Adrenal gland (tissue), 12 donors: ENCODE results near the gene NYNRIN. TPM values are rescaled to one million over a fixed set of nuclear protein-coding genes. Genes with fewer than 3 reads are reported as not detected.

Experiments
- DNase-seq, 7 donors: peaks; one replicate each; pipeline ENCODE4 v3.0.0-alpha.2; 2019 to 2020
- H3K27ac ChIP-seq, 5 donors: fragments of 200-600 bp; sonication (generic) in 4 of 5; 1 replicate in 3 of 5; 2 replicates in 2 of 5; pipeline versions ENCODE4 v1.5.1 to v1.8.0; 2016 to 2020; ENCODE audit warnings: mild to moderate bottlenecking in 1 of 5
- H3K27me3 ChIP-seq: fragments of 200-600 bp; 2 replicates; pipeline ENCODE4 v1.8.0; 2021
- H3K36me3 ChIP-seq, 2 donors: fragments of 200-600 bp; replicated peaks in 1 of 2; 1 replicate in 1 of 2; 2 replicates in 1 of 2; pipeline versions ENCODE4 v1.5.1 to v1.8.0; 2018 to 2022
- H3K4me1 ChIP-seq, 2 donors: fragments of 200-600 bp; replicated peaks in 1 of 2; 1 replicate in 1 of 2; 2 replicates in 1 of 2; pipeline versions ENCODE4 v1.5.1 to v1.8.0; 2018 to 2021
- H3K4me3 ChIP-seq, 4 donors: fragments of 200-600 bp; sonication (generic) in 3 of 4; one replicate each; pipeline ENCODE4 v1.5.1; 2016 to 2018
- H3K9me3 ChIP-seq, 3 donors: fragments of 200-600 bp; sonication (generic) in 1 of 3; replicated peaks in 1 of 3; 1 replicate in 2 of 3; 2 replicates in 1 of 3; pipeline versions ENCODE4 v1.5.1 to v1.8.0; 2016 to 2021
- POLR2A ChIP-seq, 2 donors: fragments of 450-650 bp; IDR thresholded peaks; one replicate each; pipeline ENCODE4 v1.6.1; 2017; ENCODE audit warnings: antibody characterized with exemption in 2 of 2, mild to moderate bottlenecking in 2 of 2, moderate library complexity in 1 of 2
- WGBS, 4 donors: extraction: QIAGEN DNeasy Blood & Tissue Kit in 2 of 4; methylation state at CpG; one replicate each; pipeline versions ENCODE4 v1.1.5 to v1.1.7; 2013 to 2017; 5-methylcytosine and 5-hydroxymethylcytosine counted together
- intact Hi-C, 2 donors: fragments of 100-400 bp; cut with DNase I; formaldehyde crosslinking; loops; one replicate each; pipeline versions ENCODE4 v1.14.1 to v1.15.0; 2022 to 2023
- polyA plus RNA-seq, 3 donors: library from polyadenylated mRNA; stranded (reverse); fragments of 200-250 nt in 2 of 3; fragments of 350-450 nt in 1 of 3; fragmentation: Illumina TruSeq in 1 of 3; extraction: RNeasy Lipid Tissue Mini Kit (QIAGEN cat#74804) in 1 of 3; gene quantifications; one replicate each; pipeline ENCODE4 v1.2.3, GENCODE V29; 2013 to 2014
- total RNA-seq, 9 donors: library from RNA; depleted of rRNA in 4 of 9; stranded (reverse); fragments of >200 nt in 4 of 9; fragments of 120-200 nt in 1 of 9; fragmentation: NEBNext Ultra II Directional in 1 of 9; extraction: Animal tissue kit (Norgen Biotek cat#: 25700) in 1 of 9; gene quantifications; one replicate each; pipeline versions ENCODE4 v1.1.0 to v1.2.4, GENCODE V29; 2013 to 2023
- TF ChIP-seq, protein P1 (sequence below), 6 experiments: fragments of 450-650 bp in 4 of 6; fragments of 200-600 bp in 2 of 6; sonication (generic) in 1 of 6; IDR thresholded peaks; 1 replicate in 5 of 6; 2 replicates in 1 of 6; pipeline versions ENCODE4 v1.5.1 to v1.8.0; 2016 to 2021; ENCODE audit warnings: antibody characterized with exemption in 6 of 6, mild to moderate bottlenecking in 2 of 6, moderate library complexity in 1 of 6
- donor health status: healthy with polysubstance abuse.
- donor health status: Bipolar disorder and iron deficiency.
- donor health status: DM: yes; HTN: yes; CAD: no.
- donor health status: DM: no; HTN: no; CAD: no.
- donor health status: DM: no; HTN: no; CAD: no.
- donor health status: DM: yes; HTN: yes; CAD: no.

The NYNRIN gene
- total and polyA plus RNA-seq, 12 donors = 2.2 to 11.0 (median 6.7) TPM

DNA sequence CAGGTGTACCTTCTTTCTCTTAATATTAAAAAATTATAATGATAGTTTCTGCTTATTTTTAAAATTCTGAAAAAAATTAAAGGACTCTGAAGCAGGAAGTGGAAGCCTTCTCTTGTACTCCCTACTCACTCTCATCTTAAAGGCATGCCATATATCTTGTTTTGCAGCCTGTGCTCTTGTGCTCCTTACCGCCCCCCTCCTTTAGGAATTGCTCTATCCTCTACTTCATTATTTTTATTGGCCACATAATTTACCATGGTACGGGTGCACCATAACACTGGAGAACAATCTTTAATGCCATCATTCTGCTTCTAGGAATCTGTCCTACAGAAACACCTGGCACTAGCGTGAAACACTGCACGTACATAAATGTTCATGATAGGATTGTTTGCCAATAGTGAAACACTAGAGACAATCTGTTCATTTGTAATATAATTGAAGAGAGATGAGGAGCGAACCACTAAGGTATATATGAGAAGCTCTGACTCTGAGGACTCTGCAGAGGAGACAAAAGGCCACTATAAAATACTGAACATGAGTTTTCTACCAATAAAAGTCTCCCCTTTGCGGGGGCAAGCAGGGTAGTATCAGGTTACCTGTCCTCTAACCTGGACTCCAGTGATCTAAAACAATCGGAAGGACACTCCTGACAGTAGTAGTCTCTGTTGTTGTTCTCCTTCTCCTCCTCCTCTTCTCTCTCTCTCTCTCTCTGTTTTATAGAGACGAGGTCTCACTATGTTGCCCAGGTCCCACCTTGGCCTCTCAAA, 6.3 kb upstream of the NYNRIN start:
- no peak overlapping the region for H3K27ac ChIP-seq
- no peaks in the 10 kb centered on the region for H3K36me3 ChIP-seq
- no peak for DNase-seq
- TF ChIP-seq, protein P1, sequence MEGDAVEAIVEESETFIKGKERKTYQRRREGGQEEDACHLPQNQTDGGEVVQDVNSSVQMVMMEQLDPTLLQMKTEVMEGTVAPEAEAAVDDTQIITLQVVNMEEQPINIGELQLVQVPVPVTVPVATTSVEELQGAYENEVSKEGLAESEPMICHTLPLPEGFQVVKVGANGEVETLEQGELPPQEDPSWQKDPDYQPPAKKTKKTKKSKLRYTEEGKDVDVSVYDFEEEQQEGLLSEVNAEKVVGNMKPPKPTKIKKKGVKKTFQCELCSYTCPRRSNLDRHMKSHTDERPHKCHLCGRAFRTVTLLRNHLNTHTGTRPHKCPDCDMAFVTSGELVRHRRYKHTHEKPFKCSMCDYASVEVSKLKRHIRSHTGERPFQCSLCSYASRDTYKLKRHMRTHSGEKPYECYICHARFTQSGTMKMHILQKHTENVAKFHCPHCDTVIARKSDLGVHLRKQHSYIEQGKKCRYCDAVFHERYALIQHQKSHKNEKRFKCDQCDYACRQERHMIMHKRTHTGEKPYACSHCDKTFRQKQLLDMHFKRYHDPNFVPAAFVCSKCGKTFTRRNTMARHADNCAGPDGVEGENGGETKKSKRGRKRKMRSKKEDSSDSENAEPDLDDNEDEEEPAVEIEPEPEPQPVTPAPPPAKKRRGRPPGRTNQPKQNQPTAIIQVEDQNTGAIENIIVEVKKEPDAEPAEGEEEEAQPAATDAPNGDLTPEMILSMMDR (IDR thresholded peaks at IDR 0.05) = no peak
- TF ChIP-seq POLR2A (IDR thresholded peaks at IDR 0.05) = no peak
- WGBS, 4 donors = 64 to 69% (median 65%) methylated on average over 8 of the region's 8 CpGs
- intact Hi-C loops = no loop called here
- no peaks in the 10 kb centered on the region for H3K9me3 ChIP-seq
- H3K27me3 ChIP-seq = peaks cover 6% of the 10 kb centered on the region
- H3K4me3 ChIP-seq = no peak overlapping the region
- H3K4me1 ChIP-seq = peaks cover 0 to 8% of the 10 kb centered on the region in 2 donors

DNA sequence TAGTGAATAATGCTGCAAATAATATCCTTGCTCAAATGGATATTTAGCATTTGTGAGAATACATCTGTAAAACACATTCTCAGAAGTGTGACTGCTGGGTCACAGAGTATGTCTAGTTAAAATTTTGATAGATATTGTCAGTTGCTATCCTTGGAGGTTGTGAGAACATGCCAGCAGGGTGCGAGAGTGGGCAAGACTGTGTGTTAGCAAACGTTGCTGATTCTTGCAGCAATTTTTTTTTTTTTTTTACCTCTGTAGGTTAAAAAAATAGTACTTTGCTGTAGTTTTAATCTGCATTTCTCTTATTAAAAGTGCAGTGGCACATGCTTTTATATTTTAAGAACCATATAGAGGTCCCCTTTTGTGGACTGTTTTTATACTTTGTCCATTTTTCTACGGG, 4.5 kb upstream of the NYNRIN start:
- TF ChIP-seq POLR2A (IDR thresholded peaks at IDR 0.05) = no peak
- TF ChIP-seq, protein P1 (IDR thresholded peaks at IDR 0.05) = no peak
- Histone ChIP-seq H3K27ac (no peak overlapping the region), H3K9me3 (no peaks in the 10 kb centered on the region), H3K27me3 (peaks cover 6% of the 10 kb centered on the region), H3K4me3 (no peak overlapping the region), H3K36me3 (no peaks in the 10 kb centered on the region), H3K4me1 (peaks cover 6 to 11% of the 10 kb centered on the region in 2 donors)
- no peak for DNase-seq
- WGBS, 4 donors = 48 to 56% (median 49%) methylated on average over 3 of the region's 3 CpGs
- intact Hi-C loops = no loop called here

DNA sequence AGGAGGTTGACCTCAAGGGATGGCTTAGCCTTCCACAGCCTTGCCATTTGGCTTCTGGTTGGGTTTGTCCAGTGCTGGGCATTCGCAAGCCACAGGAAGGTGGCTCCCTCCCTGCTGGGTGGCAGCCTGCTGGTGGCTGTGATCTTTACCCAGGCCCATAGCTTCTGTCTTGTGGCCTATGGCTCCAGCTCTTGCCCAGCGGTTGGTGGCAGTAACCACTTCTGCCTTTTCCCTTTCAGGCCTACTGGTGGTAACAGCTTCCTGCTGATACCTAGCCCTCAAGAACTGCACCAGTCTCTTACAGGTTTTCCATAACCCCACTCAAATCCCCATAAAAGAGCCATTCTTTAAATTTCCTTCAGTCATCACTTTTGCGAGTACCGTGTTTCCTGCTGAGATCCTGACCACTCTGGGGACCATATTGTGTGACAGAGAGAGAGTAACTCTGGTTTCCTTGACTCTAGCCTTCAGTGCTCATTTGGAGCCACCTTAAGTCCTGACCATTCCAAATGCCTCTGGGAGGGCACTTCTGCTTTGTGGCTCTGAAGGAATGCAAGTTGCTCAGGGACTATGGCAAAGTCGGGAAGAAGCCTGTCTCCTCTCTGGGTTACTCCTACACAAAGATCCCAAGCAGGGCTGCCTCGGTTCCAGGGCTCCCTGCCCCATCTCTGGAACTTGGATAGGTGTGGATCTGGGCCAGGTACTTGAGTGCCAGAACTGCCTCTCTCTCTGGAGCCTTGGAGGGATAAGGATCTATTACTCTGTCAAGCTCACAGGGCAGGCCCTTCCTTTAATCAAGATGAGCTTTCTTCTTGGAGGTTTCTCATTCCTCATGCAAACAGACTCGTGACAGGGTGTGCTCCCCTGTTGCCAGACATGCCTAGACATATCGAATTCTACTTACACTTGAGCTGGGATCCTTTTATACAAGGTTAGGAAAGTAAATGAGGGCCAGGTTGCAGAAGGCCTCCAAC, 2.9 kb upstream of the NYNRIN start:
- DNase-seq = peak in 1 of 7 donors; percentile 5
- WGBS, 4 donors = 64 to 79% (median 74%) methylated on average over 8 of the region's 8 CpGs
- Histone ChIP-seq H3K27me3 (peaks cover 6% of the 10 kb centered on the region), H3K36me3 (no peaks in the 10 kb centered on the region), H3K4me1 (peaks cover 8 to 14% of the 10 kb centered on the region in 2 donors), H3K9me3 (no peaks in the 10 kb centered on the region), H3K27ac (no peak overlapping the region), H3K4me3 (no peak overlapping the region)
- TF ChIP-seq, protein P1 (IDR thresholded peaks at IDR 0.05) = no peak
- no peak for TF ChIP-seq POLR2A (IDR thresholded peaks at IDR 0.05)
- intact Hi-C loops = no loop called here

DNA sequence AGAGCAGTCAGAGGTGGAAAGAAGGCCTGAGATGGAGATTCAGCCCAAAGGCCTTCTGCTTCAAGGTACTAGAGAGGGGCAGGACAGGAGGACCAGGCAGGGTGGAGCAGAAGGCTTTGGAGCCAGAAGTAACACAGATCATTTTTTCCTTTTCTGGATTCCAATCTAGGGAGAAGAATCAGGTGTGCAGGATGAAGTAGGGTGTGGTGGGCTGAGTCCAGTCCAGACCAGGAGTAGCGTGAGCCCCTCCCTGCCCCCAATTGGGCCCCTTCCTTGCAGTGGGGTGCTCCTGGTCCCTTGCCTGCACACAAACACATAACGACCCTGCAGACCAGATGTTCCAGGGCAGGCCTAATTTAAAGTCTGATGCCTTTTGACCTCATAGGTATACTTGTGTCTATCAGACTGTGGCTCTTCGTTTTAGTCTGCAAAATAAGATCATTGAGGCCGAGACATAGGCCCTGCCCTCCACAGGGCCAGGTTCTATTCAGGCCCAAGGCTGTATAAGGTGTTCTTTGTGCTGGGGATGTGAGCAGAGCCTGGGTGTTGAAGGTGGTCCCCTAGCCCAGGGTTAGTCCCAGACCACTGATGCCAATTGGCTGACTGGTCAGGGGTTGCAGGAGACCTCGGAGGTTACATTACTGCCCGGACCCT, 1.0 kb upstream of the NYNRIN start:
- TF ChIP-seq POLR2A (IDR thresholded peaks at IDR 0.05) = no peak
- DNase-seq = peak in 1 of 7 donors; percentile 3
- Histone ChIP-seq H3K9me3 (no peaks in the 10 kb centered on the region), H3K27me3 (no peaks in the 10 kb centered on the region), H3K4me3 (no peak overlapping the region), H3K4me1 (peaks cover 8 to 23% of the 10 kb centered on the region in 2 donors), H3K27ac (peak overlapping the region in 2 of 5 donors; percentile 56 to 82), H3K36me3 (no peaks in the 10 kb centered on the region)
- intact Hi-C loops = no loop called here
- 67 to 72% (median 71%) methylated on average over 3 to 6 of the region's 6 CpGs for WGBS, 4 donors
